ENCODE results near the gene BBS7.

Gene BBS7

DNA sequence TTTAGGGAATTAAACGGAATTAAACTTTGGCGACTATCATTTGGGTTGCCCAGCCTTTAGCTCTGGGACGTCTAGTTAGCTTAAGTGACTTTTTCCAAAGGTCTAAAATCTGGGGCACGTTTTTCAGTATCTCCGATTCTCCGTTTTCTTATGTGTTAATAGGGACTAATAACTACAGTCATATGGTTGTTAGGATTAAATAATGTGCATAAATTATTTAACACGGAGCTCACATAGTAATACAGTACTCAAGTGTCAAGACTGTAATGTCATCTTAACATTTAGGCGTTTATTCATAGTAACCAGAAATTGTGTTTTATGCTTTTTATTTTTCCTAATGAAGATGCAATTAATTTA, 46.1 kb downstream of the BBS7 start:
- DNase-seq: no peak

DNA sequence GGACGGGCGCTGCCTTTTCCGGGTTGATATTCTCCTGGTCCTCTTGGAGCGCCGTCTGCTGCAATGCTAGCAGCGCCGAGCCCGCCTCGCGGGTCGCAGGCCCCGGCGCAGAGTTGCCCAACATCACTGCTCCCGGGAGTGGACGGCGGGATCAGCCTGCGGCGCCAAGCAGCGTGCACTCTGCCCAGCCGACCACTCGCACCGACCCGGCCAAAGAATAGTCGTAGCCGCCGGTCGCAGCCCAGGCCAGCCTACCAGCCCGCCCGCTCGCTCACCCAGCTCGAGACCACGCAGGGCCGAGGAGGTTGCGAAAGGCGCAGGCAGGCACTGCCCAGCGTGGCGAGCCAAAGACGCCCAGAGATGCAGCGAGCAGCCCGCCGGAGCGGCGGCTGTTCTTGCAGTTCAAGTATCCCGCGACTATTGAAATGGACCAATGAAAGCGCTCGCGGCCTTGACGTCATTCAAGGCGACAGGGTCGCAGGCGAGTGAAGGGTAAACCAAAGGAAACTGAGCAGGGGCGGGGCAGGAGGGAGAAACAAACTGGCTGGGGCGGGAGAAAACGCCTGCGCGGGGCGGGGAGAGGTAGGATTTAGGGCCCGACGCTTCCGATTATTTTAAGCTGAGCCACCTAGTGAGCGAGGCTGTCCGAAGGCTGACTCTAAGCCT, 46.6 kb downstream of the BBS7 start, which contains the start of gene CCNA2:
TSS of gene CCNA2 (minus strand) at position 379 of the 666 bp plus-strand sequence. CDS start at position 124, 255 bp downstream.
- peak; percentile 94 to 96 for DNase-seq

DNA sequence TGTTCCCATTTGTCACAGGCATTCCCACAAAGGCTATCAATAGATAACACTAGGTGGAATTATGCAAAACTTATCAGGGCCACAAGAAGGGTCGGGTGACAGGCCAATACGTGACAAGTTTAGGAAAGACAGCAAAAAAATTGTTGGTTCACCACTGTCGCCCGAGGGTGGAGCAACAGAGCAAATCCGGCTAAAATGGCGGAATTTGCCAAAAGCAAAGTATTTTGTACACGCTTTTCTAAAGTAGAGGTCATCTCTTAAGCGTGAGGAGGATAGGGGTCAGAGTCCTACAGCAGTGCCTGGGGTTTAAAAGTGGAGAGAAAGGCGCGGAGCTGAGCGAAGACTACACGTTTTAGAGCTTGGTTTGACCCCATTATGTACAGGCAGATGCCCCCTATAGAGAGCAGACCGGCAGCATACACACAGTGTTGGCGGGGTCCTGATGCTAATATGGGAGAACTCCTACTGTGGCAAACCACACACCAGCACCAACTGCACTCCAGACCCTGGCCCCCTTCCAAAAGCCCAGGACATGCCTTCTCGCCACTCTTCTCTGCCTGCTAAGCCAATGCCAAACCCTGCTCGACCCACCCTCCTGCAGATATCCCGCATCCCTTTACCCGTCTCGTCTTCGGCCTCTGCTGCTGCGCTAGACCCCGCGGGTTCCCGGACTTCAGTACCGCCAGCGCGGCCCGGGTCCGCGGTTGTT, 47.3 kb downstream of the BBS7 start:
- peak in 1 of 2 experiments; percentile 34 for DNase-seq

DNA sequence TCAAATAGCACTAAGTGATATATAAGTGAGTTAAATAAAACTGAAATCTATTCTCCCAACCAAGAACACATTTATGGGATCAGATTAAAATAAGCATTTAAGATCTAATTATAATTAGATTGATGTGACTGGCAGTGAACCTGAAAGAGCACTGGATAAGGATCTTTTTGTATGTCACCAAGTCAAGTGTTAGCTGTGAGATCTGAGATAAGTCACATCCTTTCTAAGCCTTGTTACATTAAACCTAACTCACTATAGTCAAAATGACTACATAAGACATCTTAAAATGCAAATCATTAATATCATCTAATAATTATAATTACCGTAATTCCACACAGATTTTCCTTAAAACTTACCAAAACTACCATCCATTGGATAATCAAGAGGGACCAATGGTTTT, 48.2 kb downstream of the BBS7 start:
- DNase-seq: no peak

DNA sequence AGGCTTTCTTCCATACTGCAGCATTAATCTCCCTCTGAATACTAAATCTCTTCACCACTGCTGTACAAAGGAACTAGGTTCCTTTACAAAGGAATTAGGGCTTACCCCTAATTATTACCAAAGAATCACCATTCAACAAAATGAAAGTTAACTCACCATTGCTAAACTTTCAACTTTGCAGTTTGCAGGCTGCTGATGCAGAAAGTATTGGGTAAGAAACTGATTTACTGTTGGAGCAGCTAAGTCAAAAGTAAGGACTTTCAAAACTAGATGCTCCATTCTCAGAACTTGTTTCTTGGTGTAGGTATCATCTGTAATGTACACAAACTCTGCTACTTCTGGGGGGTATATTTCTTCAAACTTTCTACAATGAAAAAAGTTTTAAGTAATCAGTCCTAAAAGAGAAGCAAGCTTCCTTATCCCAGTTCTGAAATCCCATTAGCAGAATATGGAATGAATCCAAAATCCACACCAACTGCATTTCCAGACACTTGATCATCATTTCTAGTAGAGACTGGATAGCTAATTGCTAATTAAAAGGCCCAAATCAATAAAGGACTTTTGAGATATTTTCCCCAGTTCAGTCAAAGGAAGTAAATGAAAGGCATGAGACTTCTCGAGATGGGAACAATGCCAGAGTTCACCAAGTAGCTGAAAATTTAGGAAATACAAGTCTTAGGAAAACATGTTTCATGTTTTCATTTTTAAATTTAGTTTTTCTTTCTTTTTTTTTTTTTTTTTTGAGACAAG, 50.9 kb downstream of the BBS7 start:
- no peak for DNase-seq

DNA sequence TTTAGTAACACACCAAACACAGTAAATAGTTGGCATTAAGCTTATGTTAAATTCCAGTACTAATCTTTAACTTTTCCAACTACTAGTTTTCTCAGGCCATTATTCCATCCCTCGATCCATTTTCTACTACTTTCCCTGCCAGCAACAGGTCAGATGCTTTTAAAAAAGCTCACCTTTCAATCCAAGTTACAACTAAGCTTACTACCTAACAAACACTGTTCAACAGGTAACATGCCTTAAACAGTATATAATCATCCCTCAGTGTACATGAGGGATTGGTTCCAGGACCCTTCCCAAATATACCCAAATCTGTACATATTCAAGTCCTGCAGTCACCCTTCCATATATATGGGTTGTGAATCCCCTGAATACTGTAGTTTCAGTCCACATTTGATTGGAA, 52.1 kb downstream of the BBS7 start:
- DNase-seq: no peak

DNA sequence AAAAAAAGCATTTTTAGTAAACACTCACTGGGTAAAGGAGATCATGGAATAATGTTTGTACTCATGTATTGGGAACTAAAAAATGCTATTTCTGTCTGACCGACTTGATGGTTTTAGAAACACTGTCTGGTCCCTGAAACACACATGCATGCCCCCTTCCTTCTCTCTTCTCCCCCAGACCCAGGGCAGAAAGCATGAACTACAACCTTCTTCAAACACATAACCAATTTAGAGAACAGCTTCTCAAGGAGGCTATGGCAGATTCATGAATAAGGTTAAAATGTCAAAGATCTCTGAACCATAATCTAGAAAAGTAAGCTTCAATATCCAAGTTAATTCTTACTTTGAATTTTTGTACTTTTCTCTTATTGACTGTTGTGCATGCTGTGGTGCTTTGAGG, 52.6 kb downstream of the BBS7 start:
- DNase-seq: no peak

DNA sequence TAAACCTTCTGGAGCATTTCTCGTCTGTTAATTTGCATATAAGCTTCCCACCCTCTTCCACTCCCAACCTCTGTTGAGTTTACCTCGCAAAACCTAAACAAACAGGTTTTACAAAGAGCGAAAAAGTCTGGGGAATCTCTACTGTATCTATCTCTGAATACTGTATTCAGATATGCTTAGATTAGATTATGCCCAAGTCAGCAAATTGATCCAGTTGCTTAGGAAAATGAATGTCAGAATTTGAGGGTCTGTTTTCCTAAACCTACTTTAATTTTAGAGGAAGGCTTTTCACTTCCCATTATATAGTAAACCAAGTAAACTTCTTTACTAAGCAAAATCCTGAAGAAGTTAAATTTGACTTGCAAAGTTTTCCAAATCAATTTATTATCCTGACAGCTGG, 53.3 kb downstream of the BBS7 start:
- DNase-seq: no peak

DNA sequence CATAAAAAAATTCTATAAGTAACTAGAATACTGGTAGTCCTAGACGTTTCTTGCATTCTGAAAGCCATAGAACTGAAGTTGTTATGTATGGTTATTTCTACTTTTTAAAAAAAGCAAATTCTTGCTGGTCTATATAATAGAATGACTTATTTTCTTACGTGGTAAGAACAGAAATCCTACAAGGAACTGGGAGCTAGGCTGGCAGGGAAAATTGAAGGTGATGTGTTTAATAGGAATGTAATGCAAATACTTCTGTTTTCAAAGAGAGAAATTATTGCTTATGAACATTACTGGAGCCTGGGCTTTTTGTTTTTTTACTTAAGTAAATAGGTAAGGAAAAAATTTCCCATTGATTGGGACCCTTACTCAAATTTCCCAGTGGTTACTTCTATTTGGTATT, 55.5 kb downstream of the BBS7 start:
- no peak for DNase-seq

DNA sequence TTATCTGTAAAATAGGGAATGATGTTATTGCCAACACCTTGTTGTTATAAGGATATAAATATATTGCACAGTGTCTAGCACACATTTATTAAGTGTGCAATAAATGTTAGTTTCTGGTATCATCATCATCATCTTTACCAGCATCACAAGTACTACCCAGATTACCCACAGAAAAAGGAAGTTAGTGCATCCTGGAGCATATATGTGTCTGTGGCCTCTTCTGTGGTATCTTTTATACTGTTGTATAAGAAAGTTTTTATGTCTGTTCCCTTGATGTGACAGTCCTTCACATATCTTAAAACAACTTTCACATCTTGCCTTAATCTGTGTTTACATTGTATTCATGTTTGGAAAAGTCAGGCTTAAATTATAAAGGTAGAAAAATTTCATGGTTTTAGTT, 59.2 kb downstream of the BBS7 start:
- DNase-seq: no peak

DNA sequence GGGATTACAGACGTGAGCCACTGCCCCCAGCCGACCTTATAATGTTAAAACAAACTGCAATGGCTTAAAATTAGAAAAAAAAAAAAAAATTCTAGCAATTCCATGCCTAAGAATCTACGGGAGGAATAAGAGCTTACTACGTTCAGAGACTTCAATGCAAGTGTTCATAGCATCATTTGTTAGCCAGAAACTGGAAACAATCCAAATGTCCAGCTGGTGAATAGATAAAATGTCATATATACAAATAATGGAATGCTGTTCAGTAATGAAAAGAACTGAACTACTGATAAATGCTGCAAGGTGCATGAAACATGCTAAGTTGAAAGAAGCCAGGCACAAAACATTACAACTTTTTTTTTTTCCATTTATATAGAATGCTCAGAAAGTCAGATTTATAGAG, 63.9 kb downstream of the BBS7 start:
- no peak for DNase-seq

DNA sequence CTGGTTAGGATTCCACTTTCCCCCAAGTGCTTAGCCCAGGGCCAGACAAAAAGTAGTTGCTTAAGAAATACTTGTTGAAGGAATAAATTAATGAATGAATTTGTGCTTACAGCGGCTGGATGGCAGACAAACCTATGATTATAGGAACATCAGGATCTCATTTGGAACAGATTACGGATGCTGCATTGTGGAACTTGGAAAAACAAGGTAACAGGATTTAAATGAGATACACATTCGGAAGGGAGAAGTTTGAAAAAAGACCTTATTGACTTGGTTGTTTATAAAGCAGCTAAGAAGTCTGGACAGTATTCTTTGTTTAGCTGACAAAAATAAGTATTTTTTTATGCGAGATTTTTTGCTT, 68.6 kb downstream of the BBS7 start:
- DNase-seq: no peak

DNA sequence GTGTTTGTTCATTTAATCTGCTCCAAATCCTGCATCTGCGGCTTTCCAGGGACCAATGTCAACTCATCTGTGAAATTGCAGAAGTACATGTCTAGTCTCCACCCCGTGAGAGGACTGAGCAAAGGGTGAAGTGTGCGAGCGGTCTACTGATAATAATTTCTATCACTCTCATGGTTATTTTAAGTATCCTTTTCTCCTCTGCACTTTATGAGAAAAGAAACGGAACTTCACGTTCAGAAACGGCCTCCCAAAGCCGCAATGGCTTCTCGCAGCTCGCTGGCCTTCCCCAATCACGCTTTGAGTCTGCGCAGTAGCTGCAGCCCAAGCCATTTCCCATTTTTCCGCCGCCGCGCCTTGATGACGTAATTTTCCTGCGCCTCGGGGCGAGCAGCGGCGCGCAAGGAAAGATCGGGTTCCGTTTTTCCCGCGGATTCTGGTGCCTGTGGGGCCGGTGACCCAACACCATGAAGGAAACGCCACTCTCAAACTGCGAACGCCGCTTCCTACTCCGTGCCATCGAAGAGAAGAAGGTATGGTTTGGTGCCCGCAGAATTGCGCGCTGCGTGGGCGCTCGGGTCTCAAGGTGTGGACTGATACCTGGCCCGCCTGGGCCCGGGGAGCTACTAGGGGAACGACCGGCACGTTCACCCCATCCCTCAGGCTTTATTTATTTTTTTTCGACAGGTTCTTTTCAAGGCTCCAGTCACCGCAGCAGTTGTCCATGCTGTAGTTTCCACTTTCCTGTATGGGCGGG, 69.1 kb downstream of the BBS7 start, which contains the start of gene EXOSC9:
TSS of gene EXOSC9 (plus strand) at position 363 of the 754 bp plus-strand sequence. CDS start at position 465, 102 bp downstream.
- DNase-seq: peak; percentile 84 to 89

DNA sequence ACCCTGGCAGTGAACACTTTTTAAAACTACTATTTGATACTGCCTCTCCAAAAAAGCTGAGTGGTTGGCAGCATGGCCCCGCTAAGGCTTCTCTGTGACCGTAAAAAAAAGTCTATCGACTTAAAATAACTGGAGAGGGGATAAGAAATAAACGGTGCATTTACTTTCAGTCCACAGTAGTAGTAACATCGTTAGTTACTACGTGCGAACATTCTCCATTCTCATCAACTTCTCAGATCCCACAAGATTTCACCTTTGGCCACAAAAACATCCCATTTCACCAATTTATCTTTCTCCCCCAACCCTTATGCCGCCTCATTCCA, 69.7 kb downstream of the BBS7 start:
- no peak for DNase-seq

DNA sequence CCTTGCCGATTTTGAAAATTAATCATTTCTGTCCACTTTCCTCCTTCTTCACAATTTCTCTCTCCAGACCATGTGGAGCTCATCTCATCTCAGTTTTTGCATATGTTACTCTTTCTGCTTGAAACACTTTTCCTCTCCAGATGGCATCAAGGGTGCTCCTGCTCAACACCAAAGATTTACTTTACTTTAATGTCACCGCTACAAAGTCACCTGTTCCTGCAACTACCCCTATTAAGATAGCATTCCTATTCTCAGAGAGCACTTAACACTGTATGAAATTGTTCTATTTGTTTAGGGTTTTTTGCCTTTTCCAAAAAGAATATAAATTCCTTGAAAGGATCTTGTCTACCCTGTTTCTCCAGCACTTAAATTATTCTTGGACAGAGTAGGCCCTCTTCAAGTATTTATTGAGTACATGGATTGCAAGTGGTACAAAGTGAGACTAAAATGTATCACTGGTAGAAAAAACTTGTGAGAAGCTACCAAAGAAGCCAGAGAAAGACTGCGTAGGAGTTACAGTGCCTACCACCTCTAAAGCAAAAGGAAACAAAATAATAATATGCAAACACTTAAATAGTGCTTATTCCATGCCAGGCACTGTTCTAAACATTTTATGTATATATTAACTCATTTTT, 70.3 kb downstream of the BBS7 start:
- no peak for DNase-seq

DNA sequence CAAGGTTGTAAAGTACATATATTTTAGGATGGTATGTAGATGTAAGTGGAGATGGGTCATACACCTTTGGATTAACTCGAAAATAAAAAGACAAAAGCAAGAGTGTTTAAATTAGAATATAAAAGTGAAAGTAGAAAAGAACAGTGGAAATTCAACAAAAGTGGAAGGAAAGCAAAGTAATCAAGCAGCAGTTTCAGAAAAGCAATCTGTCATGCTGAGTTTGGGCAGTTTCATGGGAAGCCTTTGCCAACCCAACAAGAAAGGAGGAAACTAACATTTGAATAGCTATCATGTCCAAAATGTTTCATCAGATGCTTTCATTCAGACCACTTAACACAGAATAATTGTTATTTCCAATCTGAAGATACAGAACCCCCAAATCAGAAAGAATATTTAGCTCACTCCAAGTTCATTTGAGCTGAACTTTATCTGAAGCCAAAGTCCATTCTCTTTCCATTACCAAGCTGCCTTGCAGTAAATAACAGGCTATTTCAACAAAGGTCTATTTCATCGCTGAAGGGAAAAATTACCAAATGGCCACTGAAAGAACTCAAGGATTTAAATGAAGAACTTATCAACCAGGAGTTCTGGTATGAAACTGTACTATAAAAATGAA, 71.0 kb downstream of the BBS7 start:
- no peak for DNase-seq

DNA sequence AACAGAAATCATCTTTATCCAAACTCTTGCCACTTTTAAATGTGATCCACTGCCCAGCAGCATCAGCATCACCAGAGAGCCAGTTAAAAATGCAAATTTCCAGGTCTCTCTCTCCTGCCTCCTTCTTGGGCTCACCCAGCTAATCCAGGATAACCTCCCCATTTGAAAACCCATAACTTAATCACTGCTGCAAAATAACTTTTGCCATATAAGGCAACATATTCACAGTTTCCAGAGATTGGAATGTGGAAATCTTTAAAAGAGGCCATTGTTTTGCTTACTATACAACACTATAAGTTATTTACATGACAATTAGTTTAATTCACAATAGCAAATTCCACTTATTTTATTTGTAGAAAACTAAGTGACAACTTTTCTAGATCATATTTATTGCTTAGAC, 74.0 kb downstream of the BBS7 start:
- DNase-seq: no peak

DNA sequence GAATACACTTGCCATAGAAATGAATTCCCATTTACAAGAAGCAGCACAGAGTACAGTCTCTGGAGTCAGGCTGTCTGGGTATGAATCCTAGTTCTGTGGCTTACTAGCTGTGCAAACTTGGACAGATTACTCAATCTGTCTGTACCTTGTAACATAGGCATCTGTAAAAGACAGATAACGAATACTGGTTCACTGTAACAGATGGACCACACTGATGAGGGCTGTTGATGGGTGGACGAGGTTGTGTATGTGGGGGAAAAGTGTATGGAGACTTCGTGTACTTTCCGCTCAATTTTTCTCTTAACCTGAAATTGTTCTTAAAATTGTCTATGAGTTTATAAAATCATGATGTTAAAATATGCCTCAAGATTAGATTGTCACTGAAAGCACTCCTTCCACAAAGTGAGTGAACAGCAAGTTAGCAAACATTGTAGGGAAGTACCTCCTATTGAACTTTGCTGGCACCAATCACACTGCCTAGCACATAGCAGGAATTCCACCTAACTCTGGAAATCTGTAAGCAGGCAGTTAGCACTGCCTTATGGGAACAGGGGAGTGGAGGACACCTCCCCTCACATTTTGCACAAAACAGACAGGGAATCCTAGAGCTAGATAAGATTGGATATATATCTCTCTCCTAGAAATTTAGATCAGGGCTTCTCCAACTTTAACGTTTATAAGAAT, 75.6 kb downstream of the BBS7 start:
- no peak for DNase-seq

DNA sequence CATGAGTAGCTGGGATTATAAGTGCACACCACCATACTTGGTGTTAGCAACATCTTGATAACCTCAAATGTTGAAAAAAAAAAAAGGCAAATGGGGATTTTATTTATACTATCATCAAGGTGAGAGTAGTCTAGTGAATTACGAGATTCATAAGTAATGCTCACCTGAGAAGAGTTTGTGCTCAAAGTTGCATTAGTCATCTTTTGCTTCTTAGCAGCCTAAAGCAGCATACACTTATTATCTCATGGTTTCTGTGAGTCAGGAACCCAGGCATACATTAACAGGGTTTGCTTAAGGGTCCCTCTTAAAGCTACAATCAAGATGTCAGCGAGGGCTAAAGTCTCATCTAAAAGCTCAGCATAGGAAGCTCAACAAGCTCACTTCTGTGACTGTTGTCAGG, 77.3 kb downstream of the BBS7 start:
- no peak for DNase-seq

DNA sequence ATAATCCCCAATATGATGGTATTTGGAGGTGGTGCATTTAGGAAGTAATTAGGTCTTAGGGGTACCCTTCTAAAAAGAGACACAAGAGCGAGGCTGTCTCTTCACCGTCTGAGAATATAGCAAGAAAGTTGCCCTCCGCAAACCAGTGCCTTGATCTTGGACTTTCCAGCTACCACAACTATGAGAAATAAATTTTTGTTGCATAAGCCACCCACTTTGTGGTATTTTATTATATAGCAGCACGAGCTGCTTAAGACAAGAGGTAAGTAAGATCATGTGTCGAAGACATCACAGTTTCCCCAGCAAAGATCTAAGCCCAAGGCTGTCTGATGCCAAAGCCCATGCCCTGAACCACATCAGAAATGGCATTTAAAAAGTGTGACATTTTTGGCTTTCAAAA, 78.8 kb downstream of the BBS7 start:
- DNase-seq: no peak

DNA sequence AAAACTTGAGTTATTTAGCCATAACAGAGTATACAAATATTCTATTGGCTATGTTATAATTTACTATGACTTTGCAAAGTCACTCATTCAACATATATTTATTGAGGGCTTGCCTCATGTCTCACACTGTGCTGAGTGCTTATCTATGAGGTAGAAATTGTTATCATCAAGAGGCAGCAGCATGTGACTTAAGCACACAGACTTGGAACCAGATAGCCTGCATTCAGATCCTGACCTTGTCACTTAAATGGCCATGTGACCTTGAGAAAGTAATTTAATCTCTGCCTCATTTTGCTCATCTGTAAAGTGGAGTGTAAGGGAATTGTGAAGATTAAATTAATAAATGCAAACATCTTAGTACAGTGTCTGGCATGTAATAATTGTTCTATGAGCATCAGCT, 79.3 kb downstream of the BBS7 start:
- DNase-seq: no peak
